Stimulated activated CD4-positive, alpha-beta T cell treated with anti-CD3 and anti-CD28 coated beads, Interleukin-15, amount 100 ng/mL, for 48 hours (primary cell): ENCODE measurements around the gene TRNAU1AP.

Experiments
- DNase-seq, 2 donors: peaks; one replicate each; pipeline ENCODE4 v3.0.0-alpha.2; 2020; ENCODE audit warnings: low read depth in 2 of 2

Gene TRNAU1AP

DNA sequence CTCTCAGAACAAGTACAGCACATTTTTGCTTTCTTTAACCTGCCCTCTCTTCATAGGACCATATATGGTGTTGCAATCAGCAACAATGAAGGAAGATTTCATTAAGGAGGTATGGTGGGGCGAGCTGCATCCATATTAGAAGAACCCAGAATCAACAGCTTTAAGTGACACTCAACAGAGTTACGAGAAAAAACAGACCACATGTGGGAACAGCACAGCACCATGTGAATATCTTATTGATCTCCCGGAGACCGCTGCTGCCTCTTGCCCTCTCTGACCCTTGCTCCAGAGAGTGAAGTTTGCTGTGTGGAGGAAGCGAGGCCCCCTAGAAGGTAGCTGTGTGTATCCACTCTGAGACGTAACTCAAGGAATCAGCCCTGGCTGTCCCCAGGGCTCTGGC lies 52.1 kb downstream of the TRNAU1AP start:
- DNase-seq, result no peak

DNA sequence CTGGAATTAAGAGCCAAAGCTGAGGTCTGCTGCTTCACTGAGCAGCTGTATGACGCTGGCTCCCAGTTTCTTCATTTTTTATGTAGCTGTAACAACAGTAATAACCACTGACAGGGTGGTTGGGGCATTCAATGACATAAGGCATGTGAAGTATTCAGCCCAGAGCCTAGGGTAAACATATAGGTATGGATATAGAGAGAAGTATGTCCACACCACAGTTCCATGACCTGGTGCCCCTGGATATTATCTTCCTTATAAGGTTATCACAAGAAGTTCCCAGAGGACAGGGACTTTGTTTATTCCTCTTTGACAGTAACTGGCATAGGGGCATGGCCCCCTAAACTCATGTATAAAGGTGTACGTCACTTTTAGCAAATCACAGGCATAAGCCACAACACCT lies 53.9 kb downstream of the TRNAU1AP start:
- DNase-seq, result no peak

DNA sequence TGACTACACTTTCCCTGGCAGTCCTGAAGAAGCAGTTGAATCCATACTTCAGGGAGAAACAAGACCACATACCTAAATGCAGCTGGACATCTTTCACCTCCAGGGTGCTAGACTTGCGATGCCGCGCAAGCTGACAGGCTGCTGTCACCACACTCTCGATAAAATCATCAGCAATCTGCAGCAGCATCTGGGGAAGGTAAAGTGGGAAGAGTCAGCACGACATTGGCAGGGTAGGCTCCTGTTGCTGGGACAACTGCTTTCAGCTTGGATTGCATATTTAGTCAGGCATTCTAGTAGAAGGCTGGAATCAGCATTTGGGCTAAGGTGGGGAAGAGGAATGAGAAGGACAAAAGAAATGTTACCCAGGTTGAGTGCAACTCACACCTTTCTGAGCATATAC lies 60.3 kb downstream of the TRNAU1AP start:
- DNase-seq, result no peak
